HepG2 (cell line): Measurements from ENCODE around the gene LCK. TPM values are rescaled to one million over a fixed set of nuclear protein-coding genes. Genes with fewer than 3 reads are reported as not detected.

Source experiments
- ATF7-NPFF ChIP-seq: sonication (generic); formaldehyde crosslinking; IDR thresholded peaks from 2 replicates; pipeline ENCODE4 v1.8.1; 2023; ENCODE audit warnings: mild to moderate bottlenecking, low read depth, missing genetic modification reagents, moderate library complexity
- CAMTA2 ChIP-seq: sonication (generic); formaldehyde crosslinking; IDR thresholded peaks from 2 replicates; pipeline ENCODE4 v1.4.0; 2020; ENCODE audit warnings: mild to moderate bottlenecking, missing genetic modification reagents, borderline replicate concordance
- CEBPZ ChIP-seq: IDR thresholded peaks from 2 replicates; pipeline ENCODE4 v1.6.1; 2012; ENCODE audit warnings: low read length, improper control_type of control experiment
- CREB1 ChIP-seq, 2 experiments: fragments of 450-650 bp in 1 of 2; IDR thresholded peaks; 2 replicates each; pipeline ENCODE4 v1.6.1; 2016 to 2017; ENCODE audit warnings: control low read depth in 1 of 2, mild to moderate bottlenecking in 1 of 2, missing compliant biosample characterization in 1 of 2, missing genetic modification characterization in 1 of 2
- DRAP1 ChIP-seq: IDR thresholded peaks from 2 replicates; pipeline ENCODE4 v1.6.1; 2016; ENCODE audit warnings: missing genetic modification reagents, missing compliant biosample characterization
- ELF4 ChIP-seq: sonication (generic); formaldehyde crosslinking; IDR thresholded peaks from 2 replicates; pipeline ENCODE4 v1.5.0; 2020; ENCODE audit warnings: missing genetic modification reagents, mild to moderate bottlenecking, moderate library complexity, borderline replicate concordance
- ETV5 ChIP-seq: IDR thresholded peaks from 2 replicates; pipeline ENCODE4 v1.6.1; 2018; ENCODE audit warnings: missing biosample characterization, missing genetic modification reagents, inconsistent platforms, borderline replicate concordance
- FOXK1 ChIP-seq: sonication (generic); formaldehyde crosslinking; IDR thresholded peaks from 2 replicates; pipeline ENCODE4 v1.4.0; 2020; ENCODE audit warnings: low read depth, missing genetic modification reagents, borderline replicate concordance
- MED1 ChIP-seq: sonication (generic); formaldehyde crosslinking; IDR thresholded peaks from 2 replicates; pipeline ENCODE4 v1.4.0; 2020; ENCODE audit warnings: missing genetic modification reagents
- NONO ChIP-seq, 2 experiments: fragments of 450-650 bp in 1 of 2; sonication (generic) in 1 of 2; formaldehyde crosslinking in 1 of 2; IDR thresholded peaks in 1 of 2; conservative IDR thresholded peaks in 1 of 2; 2 replicates each; pipeline versions ENCODE4 v1.6.1 to v1.8.0; 2017 to 2022; ENCODE audit warnings: mild to moderate bottlenecking in 1 of 2, missing genetic modification reagents in 1 of 2, moderate library complexity in 1 of 2
- PAX8 ChIP-seq: sonication (generic); formaldehyde crosslinking; IDR thresholded peaks from 2 replicates; pipeline ENCODE4 v1.8.0; 2022; ENCODE audit warnings: mild to moderate bottlenecking, missing genetic modification reagents, borderline replicate concordance
- PCBP1 ChIP-seq: fragments of 200-400 bp; formaldehyde crosslinking; IDR thresholded peaks from 2 replicates; pipeline ENCODE4 v1.6.1; 2017; ENCODE audit warnings: mild to moderate bottlenecking, low read depth, low read length, borderline replicate concordance
- SP2 ChIP-seq: sonication (generic); formaldehyde crosslinking; IDR thresholded peaks from 2 replicates; pipeline ENCODE4 v1.5.1; 2020; ENCODE audit warnings: mild to moderate bottlenecking, missing genetic modification reagents
- SRSF1 ChIP-seq: fragments of 200-400 bp; formaldehyde crosslinking; optimal IDR thresholded peaks from 2 replicates; pipeline ENCODE3; 2017; ENCODE audit warnings: mild to moderate bottlenecking, low read depth, low read length, moderate library complexity
- TAF1 ChIP-seq: sonication (generic); formaldehyde crosslinking; IDR thresholded peaks from 2 replicates; pipeline ENCODE4 v1.4.0; 2020; ENCODE audit warnings: missing genetic modification reagents
- TCF12 ChIP-seq, 2 experiments: fragments of 450-650 bp in 1 of 2; sonication (generic) in 1 of 2; formaldehyde crosslinking in 1 of 2; IDR thresholded peaks; 2 replicates each; pipeline versions ENCODE4 v1.6.1 to v1.8.0; 2017 to 2022; ENCODE audit warnings: antibody characterized with exemption in 1 of 2, mild to moderate bottlenecking in 1 of 2, missing genetic modification reagents in 1 of 2, moderate library complexity in 1 of 2
- U2AF1 ChIP-seq: fragments of 200-400 bp; formaldehyde crosslinking; optimal IDR thresholded peaks from 2 replicates; pipeline ENCODE3; 2017; ENCODE audit warnings: mild to moderate bottlenecking, low read depth, low read length
- YY1 ChIP-seq: IDR thresholded peaks from 2 replicates; pipeline ENCODE4 v1.6.1; 2011; ENCODE audit warnings: low read length, low read depth, moderate library complexity, mild to moderate bottlenecking; ENCODE audit not compliant: insufficient read depth, insufficient replicate concordance
- ZNF17 ChIP-seq: sonication (generic); formaldehyde crosslinking; IDR thresholded peaks from 2 replicates; pipeline ENCODE4 v1.5.0; 2020; ENCODE audit warnings: mild to moderate bottlenecking, missing genetic modification reagents
- ZNF383 ChIP-seq: sonication (generic); formaldehyde crosslinking; IDR thresholded peaks from 2 replicates; pipeline ENCODE4 v1.4.0; 2020; ENCODE audit warnings: missing genetic modification reagents, mild to moderate bottlenecking, borderline replicate concordance
- ZNF430 ChIP-seq: sonication (generic); formaldehyde crosslinking; IDR thresholded peaks from 2 replicates; pipeline ENCODE4 v1.9.0; 2021; ENCODE audit warnings: mild to moderate bottlenecking, missing genetic modification reagents
- ZNF607 ChIP-seq: sonication (generic); formaldehyde crosslinking; IDR thresholded peaks from 2 replicates; pipeline ENCODE4 v1.5.1; 2020; ENCODE audit warnings: missing genetic modification reagents, mild to moderate bottlenecking, borderline replicate concordance
- ZNF619 ChIP-seq: sonication (generic); formaldehyde crosslinking; IDR thresholded peaks from 2 replicates; pipeline ENCODE4 v1.4.0; 2020; ENCODE audit warnings: mild to moderate bottlenecking, missing genetic modification reagents
- polyA plus RNA-seq, 8 experiments: library from polyadenylated mRNA; depleted of rRNA in 3 of 8; stranded (reverse) in 7 of 8; unstranded in 1 of 8; fragments of >200 nt; fragmentation: Illumina TruSeq in 4 of 8; extraction: Trizol in 4 of 8; gene quantifications; 2 replicates each; pipeline versions ENCODE4 v1.2.1 to v1.2.3, GENCODE V29; 2011 to 2016; ENCODE audit warnings: low read depth in 4 of 8, missing spikeins in 1 of 8, mixed read lengths in 1 of 8; ENCODE audit not compliant: insufficient read depth in 1 of 8
- total RNA-seq, 5 experiments: library from RNA; depleted of rRNA; stranded (reverse); fragments of >200 nt; fragmentation: Illumina TruSeq; extraction: Trizol; gene quantifications; 2 replicates each; pipeline ENCODE4 v1.2.3, GENCODE V29; 2016; ENCODE audit warnings: low read depth in 1 of 5

The LCK gene
- total and polyA plus RNA-seq, 2 of the 13 experiments (the other 11 are each of a cell fraction or from before 2014, with no cell fraction given): 0.93 to 1.8 TPM

GRCh38 chr1:32221980-32222755 lies 28.9 kb upstream of the LCK start, which contains the start of the genes EIF3I and TMEM234 (continued):
- TF ChIP-seq CEBPZ (no peak), PCBP1 (peak; percentile 82; the same call in 1 of the 2 replicates), NONO (IDR thresholded peaks at IDR 0.05) (no peak), NONO (CRISPR knock-in tag; conservative IDR thresholded peaks at IDR 0.05) (peak; percentile 43; the same call in 1 of the 2 replicates), YY1 (peak; percentile 70), U2AF1 (peak; percentile 23), ETV5 (peak; percentile 67; the same call in 1 of the 2 replicates), ZNF607 (CRISPR knock-in tag) (peak; percentile 70; the same call in 1 of the 2 replicates), ZNF17 (CRISPR knock-in tag) (no peak), CREB1 (IDR thresholded peaks at IDR 0.05) (peak; percentile 85), CREB1 (CRISPR knock-in tag; IDR thresholded peaks at IDR 0.05) (peak; percentile 95), ELF4 (CRISPR knock-in tag) (0 out of 2 replicates have a peak, but pooled peaks have one; percentile 23), FOXK1 (CRISPR knock-in tag) (0 out of 2 replicates have a peak, but pooled peaks have one; percentile 45), SP2 (CRISPR knock-in tag) (peak; percentile 70), TAF1 (CRISPR knock-in tag) (peak; percentile 55; the same call in 1 of the 2 replicates), CAMTA2 (CRISPR knock-in tag) (peak; percentile 60; the same call in 1 of the 2 replicates), ATF7-NPFF (peak; percentile 48; the same call in 1 of the 2 replicates), PAX8 (CRISPR knock-in tag) (0 out of 2 replicates have a peak, but pooled peaks have one; percentile 32), SRSF1 (peak; percentile 41), ZNF619 (CRISPR knock-in tag) (peak; percentile 63; the same call in 1 of the 2 replicates), ZNF430 (CRISPR knock-in tag) (peak; percentile 64), ZNF383 (CRISPR knock-in tag) (0 out of 2 replicates have a peak, but pooled peaks have one; percentile 30), TCF12 (IDR thresholded peaks at IDR 0.05) (no peak), TCF12 (CRISPR knock-in tag; IDR thresholded peaks at IDR 0.05) (peak; percentile 47; the same call in 1 of the 2 replicates), MED1 (CRISPR knock-in tag) (peak; percentile 63; the same call in 1 of the 2 replicates), DRAP1 (0 out of 2 replicates have a peak, but pooled peaks have one; percentile 42)
